Muscle of leg (tissue), 11 donors: ENCODE results near the gene APP. TPM values are rescaled to one million over a fixed set of nuclear protein-coding genes. Genes with fewer than 3 reads are reported as not detected.

ENCODE experiments used
- DNase-seq: peaks from one replicate; pipeline ENCODE4 v3.0.0; 2013
- H3K27ac ChIP-seq: one replicate; pipeline ENCODE4 v1.5.1; 2013; ENCODE audit warnings: mild to moderate bottlenecking, low read length, control low read depth
- H3K27me3 ChIP-seq: one replicate; pipeline ENCODE4 v1.6.1; 2013; ENCODE audit warnings: low read length; ENCODE audit not compliant: control insufficient read depth, insufficient read depth
- H3K36me3 ChIP-seq: one replicate; pipeline ENCODE4 v1.6.1; 2013; ENCODE audit warnings: low read length; ENCODE audit not compliant: control insufficient read depth, insufficient read depth
- H3K4me1 ChIP-seq: one replicate; pipeline ENCODE4 v1.6.1; 2013; ENCODE audit warnings: low read length; ENCODE audit not compliant: control insufficient read depth, insufficient read depth
- H3K4me3 ChIP-seq: one replicate; pipeline ENCODE4 v1.5.1; 2013; ENCODE audit warnings: low read length, control low read depth
- H3K9me3 ChIP-seq: replicated peaks from 2 replicates; pipeline ENCODE4 v1.6.1; 2013; ENCODE audit warnings: low read depth, low read length; ENCODE audit not compliant: control insufficient read depth
- WGBS: methylation state at CpG from one replicate; pipeline ENCODE4 v1.1.5; 2013; ENCODE audit warnings: missing lambda C conversion rate; ENCODE audit not compliant: insufficient coverage; 5-methylcytosine and 5-hydroxymethylcytosine counted together
- polyA plus RNA-seq, 8 donors: library from polyadenylated mRNA; unstranded; fragments of 120-200 nt; gene quantifications; one replicate each; pipeline versions ENCODE4 v1.2.1 to v1.2.3, GENCODE V29; 2013; ENCODE audit warnings: inconsistent platforms in 1 of 8, low replicate concordance in 1 of 8; ENCODE audit not compliant: insufficient read length in 8 of 8, insufficient read depth in 1 of 8
- total RNA-seq: library from RNA; stranded (reverse); fragments of 120-200 nt; gene quantifications from one replicate; pipeline ENCODE4 v1.2.4, GENCODE V29; 2013

The APP gene
- total and polyA plus RNA-seq, 9 donors: 154 to 476 (median 322) TPM

DNA sequence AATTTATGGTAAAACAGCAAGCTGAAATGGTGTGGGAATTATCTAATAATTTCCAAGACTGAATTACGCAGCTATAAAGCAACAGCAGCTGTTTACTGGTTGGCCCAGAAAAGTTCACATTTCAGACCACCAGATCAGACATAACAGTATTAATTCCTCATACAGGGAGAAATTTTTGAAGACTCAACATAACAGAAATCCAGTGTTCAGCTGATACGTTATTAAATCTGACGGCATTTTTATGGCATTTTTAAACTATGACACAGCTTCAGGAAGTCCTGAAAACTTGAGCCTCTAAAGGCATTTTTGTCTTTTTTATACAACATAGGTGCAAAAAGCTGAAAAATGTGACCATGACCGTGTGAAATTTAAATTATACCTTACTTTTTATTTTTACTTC is 91.2 kb downstream of the APP start:
- peak; percentile 37 for DNase-seq
- Histone ChIP-seq H3K36me3 (no peaks in the 10 kb centered on the region), H3K27me3 (no peaks in the 10 kb centered on the region), H3K27ac (peak overlapping the region; percentile 47), H3K9me3 (no peaks in the 10 kb centered on the region), H3K4me1 (no peaks in the 10 kb centered on the region), H3K4me3 (no peak overlapping the region)
- WGBS: no CpG with 5 or more reads among the region's 4 CpGs

DNA sequence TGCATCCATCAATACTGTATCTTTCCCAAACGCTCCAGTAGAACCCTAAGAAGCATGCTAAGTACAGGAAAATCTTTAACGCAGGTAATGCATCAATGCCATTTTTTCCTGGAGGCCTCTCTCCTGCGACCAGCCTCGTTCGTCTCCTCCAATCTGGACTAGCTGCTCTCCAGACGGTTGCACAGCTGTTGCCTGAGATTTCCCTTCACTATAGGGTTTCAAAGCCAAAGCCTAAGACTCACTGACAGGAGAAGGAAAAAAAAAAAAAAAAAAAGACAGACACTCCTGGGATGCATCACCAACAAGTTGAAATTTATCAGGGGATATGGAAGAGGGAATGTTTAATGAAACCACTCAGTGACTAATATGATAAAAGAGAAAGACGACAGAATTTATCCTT is 93.0 kb downstream of the APP start:
- Histone ChIP-seq H3K4me3 (no peak overlapping the region), H3K36me3 (no peaks in the 10 kb centered on the region), H3K9me3 (no peaks in the 10 kb centered on the region), H3K27me3 (no peaks in the 10 kb centered on the region), H3K27ac (no peak overlapping the region), H3K4me1 (no peaks in the 10 kb centered on the region)
- peak; percentile 59 for DNase-seq
- WGBS: 25% methylated on average over 4 of the region's 7 CpGs

DNA sequence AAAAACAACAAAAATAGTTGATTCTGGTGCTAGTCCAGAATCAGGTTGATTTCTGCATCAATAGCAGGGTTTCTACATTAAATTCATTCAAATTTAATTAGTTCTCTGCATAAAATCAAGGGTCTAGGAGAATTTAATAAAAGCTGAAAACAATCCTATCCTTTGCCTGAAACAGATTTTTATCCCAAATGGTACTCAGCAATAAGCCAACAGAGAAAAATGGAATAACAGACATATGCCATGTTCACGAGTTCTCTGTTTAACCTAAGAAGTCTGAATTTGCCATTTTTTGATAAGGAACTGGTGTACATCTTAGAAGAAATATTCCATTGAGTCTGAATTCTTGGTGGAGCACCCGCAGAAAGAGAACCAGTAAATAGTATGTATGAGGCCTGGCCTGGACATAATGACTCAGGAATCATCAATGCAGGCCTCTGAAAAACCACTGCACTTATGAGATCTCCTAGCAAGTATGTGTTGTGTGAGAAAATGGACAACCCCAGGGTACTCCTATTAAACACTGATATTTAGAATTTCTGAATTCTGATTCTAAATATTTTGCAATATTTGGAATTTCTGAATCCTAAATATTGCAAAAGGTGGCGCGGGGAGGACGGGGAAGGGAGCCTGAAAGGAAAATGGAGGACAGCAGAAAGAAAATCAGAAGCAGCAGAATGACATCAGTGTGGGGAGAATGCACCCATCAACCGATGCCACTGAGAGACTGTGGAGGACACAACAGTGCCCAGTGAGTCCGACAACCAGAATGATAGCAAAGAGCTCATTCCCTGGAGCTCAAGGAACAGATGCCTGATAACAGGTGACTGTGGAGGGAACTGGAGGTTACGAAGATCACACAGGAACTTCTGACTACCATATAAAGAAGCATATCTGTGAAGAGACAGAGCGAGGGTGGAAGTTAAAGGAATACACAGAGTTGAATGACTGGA is 97.6 kb downstream of the APP start:
- Histone ChIP-seq H3K4me1 (no peaks in the 10 kb centered on the region), H3K27ac (no peak overlapping the region), H3K36me3 (no peaks in the 10 kb centered on the region), H3K27me3 (no peaks in the 10 kb centered on the region), H3K9me3 (no peaks in the 10 kb centered on the region), H3K4me3 (no peak overlapping the region)
- WGBS: 88% methylated on average over 7 of the region's 9 CpGs
- no peak for DNase-seq

DNA sequence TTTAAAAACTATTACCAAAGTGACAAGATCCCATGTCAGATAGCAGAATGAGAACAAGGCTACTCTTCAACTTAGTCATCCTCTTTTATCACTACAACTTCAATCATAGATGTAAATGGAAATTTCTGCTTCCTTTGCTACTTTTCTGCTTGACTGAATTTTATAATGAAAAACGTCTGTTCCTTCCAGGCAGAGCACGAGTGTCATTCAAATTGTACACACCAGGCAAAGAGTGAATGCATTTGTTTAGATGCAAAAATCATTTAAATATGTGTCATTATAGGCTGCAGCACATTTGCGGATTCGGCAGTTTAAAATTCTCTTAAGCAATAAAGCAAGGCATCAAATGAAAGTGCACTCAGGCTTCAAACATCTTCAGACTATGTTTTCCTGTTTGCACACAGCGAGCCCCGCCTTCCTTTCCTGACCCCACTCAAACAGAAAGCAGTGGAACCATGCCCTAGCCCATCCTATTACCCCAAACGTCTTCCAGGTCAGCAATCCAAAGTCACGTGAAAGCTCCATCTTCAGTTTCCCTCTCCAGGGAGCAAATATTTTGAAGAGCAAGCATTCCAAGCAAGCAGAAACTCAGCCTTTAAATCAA is 99.6 kb downstream of the APP start:
- DNase-seq: peak; percentile 81
- no peaks in the 10 kb centered on the region for H3K4me1 ChIP-seq
- peak overlapping the region; percentile 15 for H3K27ac ChIP-seq
- no peaks in the 10 kb centered on the region for H3K36me3 ChIP-seq
- H3K9me3 ChIP-seq: no peaks in the 10 kb centered on the region
- 31% methylated on average over 6 of the region's 8 CpGs for WGBS
- no peaks in the 10 kb centered on the region for H3K27me3 ChIP-seq
- H3K4me3 ChIP-seq: no peak overlapping the region

DNA sequence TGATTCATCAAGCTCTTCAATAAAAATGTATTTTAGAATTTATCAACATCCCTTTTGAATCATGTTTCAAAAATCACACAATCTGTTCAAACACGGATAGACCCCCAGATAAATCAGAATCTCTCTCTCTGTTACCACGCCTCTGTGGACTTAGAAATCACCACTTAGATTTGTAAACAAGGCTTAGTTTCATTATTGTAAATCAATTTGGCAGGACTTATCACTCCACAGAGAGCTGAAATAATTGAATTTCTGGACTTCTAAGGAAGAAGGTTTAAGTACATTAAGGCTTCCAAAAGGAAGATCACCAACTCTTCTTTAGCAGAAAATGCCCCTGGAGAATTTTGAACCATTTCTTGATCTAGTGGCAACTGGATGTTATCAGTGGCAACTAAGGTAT is 100.4 kb downstream of the APP start:
- Histone ChIP-seq H3K27me3 (no peaks in the 10 kb centered on the region), H3K4me3 (no peak overlapping the region), H3K27ac (no peak overlapping the region), H3K36me3 (no peaks in the 10 kb centered on the region), H3K9me3 (no peaks in the 10 kb centered on the region), H3K4me1 (no peaks in the 10 kb centered on the region)
- DNase-seq: no peak
- no CpG with 5 or more reads among the region's 2 CpGs for WGBS

DNA sequence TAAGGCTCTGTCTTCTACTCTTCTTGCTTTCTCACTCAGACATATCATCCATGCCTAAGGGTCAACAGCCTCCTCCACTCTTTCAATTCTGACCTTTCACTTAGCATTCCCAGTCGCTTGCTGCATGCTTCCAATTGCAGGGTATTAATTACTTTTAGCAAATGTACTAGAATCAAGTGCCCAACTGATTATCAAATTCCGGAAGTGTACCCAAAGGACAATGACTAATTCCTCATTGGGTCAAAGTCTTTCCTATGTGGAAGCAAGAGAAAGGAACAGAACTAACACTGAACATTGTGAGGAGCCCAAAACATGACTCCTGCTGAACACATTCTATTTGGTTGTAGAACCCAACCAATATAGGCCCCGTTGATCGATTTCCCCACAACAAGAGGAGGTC is 101.8 kb downstream of the APP start:
- Histone ChIP-seq H3K27me3 (no peaks in the 10 kb centered on the region), H3K36me3 (no peaks in the 10 kb centered on the region), H3K9me3 (no peaks in the 10 kb centered on the region), H3K27ac (no peak overlapping the region), H3K4me1 (no peaks in the 10 kb centered on the region), H3K4me3 (no peak overlapping the region)
- WGBS: no CpG with 5 or more reads among the region's 4 CpGs
- no peak for DNase-seq

DNA sequence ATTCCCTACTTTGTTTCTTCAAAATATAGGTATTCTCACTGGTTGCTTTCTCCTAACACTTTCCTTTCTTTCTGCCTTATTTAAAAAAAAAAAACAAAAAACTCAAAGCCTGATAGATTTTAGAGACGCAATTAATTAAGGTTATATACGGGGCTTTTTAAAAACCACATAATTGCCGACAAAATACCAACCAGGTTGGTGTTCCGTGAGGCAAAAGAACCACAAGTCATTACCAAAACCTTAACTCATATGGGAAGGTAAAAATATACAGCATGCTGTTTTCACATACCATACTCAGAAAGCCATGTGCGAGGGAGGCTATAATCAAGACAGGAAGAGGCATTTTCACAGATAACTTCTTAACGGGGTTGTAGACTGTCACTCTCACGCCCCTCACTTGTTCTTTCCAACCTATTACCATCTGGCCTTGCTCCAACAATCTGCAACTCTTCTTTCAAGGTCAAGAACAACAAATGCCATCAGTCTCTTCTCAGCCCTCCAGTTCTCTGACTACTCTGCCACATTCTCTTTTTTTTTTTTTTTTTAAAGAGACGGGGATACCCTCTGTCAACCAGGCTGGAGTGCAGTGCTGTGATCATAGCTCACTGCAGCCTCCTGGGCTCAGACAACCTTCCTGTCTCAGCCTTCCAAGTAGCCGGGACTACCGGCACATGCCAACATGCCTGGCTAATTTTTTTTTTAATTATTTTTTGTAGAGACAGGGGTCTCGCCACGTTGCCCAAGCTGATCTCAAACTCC is 102.6 kb downstream of the APP start:
- no peak overlapping the region for H3K4me3 ChIP-seq
- H3K9me3 ChIP-seq: no peaks in the 10 kb centered on the region
- no peak overlapping the region for H3K27ac ChIP-seq
- WGBS: 67% methylated on average over 3 of the region's 12 CpGs
- no peak for DNase-seq
- H3K27me3 ChIP-seq: no peaks in the 10 kb centered on the region
- no peaks in the 10 kb centered on the region for H3K36me3 ChIP-seq
- no peaks in the 10 kb centered on the region for H3K4me1 ChIP-seq

DNA sequence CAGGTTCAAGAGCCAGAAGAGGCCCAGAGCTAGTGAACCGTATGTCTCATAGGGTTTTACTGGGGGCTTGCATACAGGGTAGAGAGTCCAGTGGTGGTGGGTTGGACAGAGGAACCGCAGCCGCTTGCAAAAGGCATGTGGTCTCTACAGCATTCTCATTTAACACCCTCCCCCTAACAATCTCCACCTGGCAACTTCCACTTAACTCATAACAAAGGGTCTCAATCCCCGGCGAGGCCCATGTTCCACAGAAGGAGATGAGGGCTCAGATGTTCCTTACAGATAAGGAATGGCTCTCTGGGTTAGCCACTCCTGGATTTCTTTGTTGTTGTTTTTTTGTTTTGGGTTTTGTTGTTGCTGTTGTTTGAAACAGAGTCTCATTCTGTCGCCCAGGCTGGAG is 106.1 kb downstream of the APP start:
- H3K27ac ChIP-seq: no peak overlapping the region
- no peaks in the 10 kb centered on the region for H3K4me1 ChIP-seq
- no peaks in the 10 kb centered on the region for H3K27me3 ChIP-seq
- H3K4me3 ChIP-seq: no peak overlapping the region
- WGBS: 100% methylated on average over 1 of the region's 6 CpGs
- H3K9me3 ChIP-seq: no peaks in the 10 kb centered on the region
- H3K36me3 ChIP-seq: no peaks in the 10 kb centered on the region
- no peak for DNase-seq

DNA sequence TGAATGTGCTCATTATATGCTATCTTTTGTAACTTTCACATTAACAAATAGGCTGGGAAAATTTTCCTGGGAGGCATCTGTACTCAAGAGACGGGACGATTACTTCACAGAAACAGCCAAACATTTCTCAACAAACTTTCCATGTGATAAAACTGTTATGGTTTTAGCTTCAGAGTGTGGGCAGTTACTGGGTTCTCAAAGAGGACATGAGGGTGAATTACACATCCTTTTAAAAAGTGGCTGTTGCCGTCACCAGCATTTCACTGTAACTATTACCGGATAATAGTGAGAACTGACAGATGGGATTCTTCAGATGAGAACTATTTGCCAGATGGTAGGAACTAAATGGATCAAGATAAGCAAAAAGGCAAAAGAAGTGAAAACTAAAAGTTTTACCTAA is 109.1 kb downstream of the APP start:
- H3K9me3 ChIP-seq: no peaks in the 10 kb centered on the region
- DNase-seq: no peak
- H3K4me1 ChIP-seq: peaks cover 7% of the 10 kb centered on the region
- no peaks in the 10 kb centered on the region for H3K27me3 ChIP-seq
- no peaks in the 10 kb centered on the region for H3K36me3 ChIP-seq
- H3K4me3 ChIP-seq: no peak overlapping the region
- no peak overlapping the region for H3K27ac ChIP-seq
- no CpG with 5 or more reads among the region's 4 CpGs for WGBS
